Measurements from ENCODE around the gene USP48. TPM values are rescaled to one million over a fixed set of nuclear protein-coding genes. Genes with fewer than 3 reads are reported as not detected.

Gene USP48
- total RNA-seq, 1 donor from 2014 or later: 86.8 TPM

DNA sequence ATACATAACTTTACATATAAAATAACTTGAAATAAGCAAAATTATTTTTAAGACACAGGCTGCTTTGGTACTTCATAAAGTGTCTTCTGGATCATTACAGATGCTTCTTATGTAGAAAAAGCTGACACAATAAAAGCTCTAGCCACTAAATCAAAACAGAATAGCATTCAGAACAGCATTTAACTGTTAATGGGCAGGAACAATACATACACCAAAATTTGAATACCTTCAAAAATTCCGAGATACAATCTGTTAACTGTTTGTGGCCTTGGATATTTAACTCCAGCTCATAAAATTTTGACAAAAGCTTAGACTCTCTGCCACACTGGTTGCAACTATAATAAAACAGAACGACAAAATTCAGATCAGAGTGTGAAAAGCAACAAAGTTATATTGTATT is 31.7 kb downstream of the USP48 start:
- intact Hi-C loops (cut with micrococcal nuclease): no loop called here

DNA sequence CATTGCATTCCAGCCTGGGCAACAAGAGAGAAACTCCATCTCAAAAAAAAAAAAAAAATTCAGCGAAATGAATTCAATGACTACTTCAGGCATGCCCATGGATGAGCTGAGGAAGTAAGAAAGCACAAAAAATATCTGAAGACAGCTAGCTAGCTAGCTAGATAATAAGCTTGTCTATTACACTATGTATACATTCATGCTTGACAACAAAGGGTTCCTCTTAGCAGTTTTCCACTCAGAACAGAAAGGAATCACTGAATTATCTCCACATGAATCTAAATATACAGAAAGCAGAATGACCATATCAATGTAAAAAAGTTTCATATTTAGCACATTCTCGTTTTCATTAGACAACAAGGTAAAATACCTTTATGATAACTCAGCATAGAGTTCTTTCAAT is 32.1 kb downstream of the USP48 start:
- intact Hi-C loops (cut with micrococcal nuclease): no loop called here

DNA sequence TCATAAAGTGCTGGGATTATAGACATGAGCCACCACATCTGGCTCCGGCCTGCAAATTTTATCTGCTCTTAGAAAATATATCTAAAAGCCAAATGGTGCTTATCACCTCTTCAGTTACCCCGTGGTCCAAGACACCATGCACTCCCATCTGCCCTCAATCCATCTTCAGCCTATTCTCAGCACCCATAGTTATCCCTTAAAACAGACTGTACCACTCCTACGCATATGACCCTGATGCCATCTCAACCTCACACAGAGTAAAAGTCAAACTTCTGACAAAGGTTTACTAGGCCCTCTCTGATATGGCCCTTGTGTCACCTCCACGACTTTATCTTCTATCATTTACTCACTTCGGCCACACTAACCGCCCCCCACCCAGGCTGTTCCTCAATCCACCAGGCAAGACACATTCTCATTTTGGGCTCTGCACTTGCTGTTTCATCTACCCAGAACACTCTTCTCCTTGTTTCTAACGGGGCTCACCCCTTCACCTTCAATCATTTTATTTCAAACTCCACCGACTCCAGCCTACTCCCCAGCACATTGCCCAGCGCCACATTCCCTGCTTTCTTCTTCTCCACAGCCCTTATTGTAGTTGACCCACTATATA is 33.0 kb downstream of the USP48 start:
- intact Hi-C loops (cut with micrococcal nuclease): no loop called here

DNA sequence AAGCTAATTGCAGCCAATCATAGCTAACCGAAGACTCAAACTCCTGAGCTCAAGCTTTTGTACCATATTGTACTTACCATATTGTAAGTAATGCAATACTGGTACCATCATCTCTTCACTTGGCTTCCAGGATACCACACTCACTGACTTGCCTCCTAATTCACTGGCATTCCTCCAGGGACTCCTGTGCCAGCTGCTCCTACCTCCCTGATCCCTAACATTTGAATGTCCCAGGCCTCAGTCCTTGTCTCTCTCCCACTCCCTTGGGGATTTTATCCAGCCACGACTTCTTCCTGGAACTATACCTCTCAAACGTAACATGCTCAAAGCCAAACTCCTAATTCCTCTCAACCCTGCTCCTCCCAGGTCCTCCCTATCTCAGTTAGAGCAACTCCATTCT is 33.8 kb downstream of the USP48 start:
- intact Hi-C loops (cut with micrococcal nuclease): no loop called here

DNA sequence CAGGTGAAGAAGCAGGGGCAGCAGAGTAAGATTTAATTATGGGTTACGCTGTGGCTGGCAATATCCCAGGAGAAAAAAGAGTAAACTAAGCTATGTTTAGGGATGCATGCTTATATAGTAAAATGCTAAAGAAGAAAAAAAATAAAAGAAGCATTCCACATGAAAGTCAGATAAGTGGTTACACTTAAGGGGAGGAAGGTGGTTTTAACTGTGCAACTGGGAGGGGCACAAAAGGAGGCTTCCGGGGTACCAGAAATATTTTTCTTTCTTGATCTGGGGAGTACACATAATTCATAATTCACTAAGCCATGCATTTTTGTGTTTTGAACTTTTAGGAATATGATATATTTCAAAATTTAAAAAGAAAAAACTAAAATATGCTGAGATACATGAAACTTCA is 39.5 kb downstream of the USP48 start:
- intact Hi-C loops (cut with micrococcal nuclease): no loop called here

DNA sequence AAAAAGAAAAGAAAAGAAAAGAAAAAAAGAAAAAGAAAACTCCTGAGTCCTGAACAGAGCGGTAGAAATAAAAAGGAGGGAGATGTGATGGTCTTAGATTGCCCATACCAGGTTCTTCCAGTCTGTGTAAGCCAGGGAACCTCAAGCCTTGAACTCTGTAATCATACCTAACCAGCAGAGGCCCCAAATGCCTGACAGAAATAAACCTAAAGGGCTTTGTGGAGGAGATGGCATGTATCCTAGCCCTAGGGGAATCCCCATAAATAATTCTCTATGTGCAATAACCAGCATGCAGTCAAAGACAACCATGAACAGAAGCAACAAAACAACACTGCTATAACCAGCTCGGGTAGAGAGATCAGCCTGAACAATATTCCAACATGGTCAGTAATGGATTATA is 40.4 kb downstream of the USP48 start:
- intact Hi-C loops (cut with micrococcal nuclease): no loop called here

DNA sequence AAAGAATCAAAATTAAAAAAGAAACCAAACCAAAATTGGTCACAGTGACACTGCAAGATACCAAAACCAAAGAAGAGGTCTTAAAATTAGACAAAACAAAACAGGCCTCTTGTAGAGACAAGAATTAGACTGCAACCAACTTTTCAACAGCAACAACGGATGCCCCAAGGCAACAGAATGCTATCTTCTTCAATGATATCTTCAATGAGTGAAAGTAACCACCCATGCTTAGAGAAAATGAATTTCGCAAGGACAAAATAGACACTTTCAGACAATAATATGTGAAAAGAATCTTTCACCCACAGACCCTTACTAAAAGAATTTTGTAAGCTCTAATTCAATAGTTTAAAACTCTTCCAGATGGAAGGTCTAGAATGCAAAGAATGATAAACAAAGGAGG is 41.7 kb downstream of the USP48 start:
- intact Hi-C loops (cut with micrococcal nuclease): no loop called here

DNA sequence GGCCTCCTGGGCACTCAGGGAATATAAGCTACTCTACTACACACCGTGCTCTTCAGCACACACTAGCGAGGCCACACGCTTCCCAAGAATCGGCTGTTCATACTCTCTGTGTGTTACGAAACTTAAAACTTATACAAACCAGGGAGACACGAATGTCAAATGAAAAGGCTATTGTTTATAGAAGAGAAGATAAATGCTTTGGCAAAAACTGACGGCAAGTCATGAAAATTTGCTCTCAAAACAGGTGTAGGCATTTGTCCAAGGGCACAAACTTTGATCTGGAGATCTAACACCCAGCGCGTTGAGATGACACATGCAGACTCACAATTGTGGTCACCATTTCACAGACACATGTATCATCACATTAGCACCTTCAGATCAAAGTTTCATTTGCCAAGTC is 46.1 kb downstream of the USP48 start:
- intact Hi-C loops (cut with micrococcal nuclease): no loop called here

DNA sequence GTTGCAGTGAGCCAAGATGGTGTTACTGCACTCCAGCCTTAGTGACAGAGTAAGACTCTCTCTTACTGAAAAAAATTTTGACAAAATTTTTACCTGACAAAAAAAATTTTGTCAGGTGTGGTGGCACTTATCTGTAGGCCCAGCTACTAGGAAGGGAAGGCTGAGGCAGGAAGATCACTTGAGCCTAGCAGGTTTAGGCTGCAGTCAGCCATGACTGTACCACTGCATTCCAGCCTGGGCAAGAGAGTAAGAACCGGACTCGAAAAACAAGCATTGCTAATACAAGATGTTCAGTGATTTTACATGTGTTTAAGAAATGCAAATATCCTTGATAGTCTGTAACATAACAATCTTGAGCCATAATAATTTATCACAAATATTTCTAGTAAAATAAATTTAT is 46.9 kb downstream of the USP48 start:
- intact Hi-C loops (cut with micrococcal nuclease): no loop called here

DNA sequence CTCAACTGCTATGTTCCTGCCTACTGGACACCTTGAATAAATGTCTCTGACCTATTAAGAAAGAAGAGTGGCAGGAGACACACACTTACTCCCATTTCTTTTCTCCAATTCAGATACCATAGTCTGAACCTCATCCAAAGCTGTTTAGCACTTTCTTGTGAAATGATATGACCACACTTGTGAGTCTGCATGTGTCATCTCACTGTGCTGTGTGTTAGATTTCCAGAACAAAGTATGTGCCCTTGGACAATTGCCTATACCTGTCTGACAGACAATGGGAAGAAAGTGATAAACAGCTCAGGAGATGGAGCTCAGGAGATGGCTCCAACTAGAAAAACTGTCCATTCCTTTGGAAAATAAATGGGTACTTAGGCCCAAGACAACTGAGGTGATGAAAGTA is 48.4 kb downstream of the USP48 start:
- intact Hi-C loops (cut with micrococcal nuclease): no loop called here

DNA sequence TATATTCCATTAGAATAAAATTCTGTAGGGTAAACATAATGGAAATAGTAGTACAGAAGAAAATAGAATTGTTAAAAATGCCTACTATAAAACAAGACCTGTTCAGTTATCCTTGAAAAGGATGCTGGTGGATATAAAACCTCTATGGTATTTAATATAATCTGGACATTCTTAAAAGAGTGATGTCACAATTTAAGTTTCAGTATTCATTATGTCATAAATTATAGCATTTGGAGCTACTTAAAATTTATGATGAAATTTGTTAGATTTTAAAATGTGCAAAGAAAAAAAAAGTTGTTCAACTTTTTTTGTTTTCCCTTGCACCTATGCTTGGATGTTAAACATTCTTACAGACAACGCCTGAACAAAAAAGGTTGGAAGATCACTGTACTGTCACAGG is 50.3 kb downstream of the USP48 start:
- intact Hi-C loops (cut with micrococcal nuclease): no loop called here

DNA sequence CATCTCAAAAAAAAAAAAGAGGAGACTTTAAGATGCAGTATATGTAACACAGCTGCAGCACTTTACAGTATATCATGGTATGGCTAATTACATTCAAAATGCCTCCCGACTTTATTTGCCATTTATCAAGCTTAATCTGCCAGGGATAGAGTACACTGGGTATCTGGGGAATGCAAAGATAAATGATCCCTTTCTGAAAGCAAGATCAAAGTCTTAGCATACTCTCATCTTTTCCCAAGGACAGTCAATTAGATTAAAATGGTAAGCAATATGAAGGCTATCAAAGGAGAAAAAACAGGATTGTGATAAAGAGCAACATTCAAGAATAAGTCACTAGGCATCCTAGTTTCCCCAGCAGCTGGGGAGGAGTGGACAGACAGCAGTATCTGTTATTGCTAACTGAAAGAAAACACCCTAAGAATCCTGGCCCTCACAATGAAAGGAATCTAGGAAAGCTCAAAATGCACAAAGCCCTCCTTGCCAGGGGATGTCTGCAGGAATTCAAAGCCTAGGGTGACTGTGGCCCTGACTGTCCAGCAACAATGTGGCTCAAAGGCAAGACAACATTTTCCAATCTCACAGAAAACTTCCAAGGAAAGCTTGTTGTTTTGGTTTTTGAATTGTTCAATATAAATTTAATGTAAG is 57.1 kb downstream of the USP48 start:
- intact Hi-C loops (cut with micrococcal nuclease): no loop called here

DNA sequence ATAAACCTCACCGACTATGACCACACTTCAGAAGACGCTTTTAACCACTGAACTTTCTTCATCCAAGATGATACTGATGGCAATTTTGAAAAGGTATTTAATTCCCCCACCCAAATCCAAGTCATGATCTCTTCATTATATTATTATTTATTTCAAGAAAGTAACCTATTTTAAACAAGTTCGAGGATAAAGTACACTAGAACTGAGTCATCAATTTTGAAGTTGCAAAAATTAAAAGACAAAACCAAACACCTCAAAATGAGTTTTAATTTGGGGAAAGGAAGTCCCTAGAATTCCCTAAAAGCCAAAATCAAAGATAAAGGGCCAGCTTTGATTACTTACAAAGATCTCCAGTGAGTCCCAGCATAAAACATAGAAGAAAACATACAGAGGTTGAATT is 58.4 kb downstream of the USP48 start:
- intact Hi-C loops (cut with micrococcal nuclease): no loop called here

DNA sequence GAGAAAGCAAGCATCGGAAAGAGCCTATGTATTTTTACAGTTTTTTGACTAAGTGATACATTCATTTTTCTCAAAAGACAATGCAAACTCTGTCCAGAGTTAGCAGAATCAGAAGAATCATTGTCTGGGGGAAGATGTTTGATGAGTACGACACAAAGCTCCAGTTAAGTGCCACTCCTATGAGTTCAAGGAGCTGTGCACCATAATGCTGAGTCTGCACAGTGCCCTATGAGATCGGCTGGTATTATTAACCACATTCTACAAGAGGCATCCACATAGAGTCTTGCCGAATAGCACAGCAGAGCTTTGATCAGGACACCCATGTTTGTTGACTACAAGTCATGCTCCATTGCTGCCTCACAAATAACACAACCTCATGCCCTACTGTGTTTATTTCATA is 58.9 kb downstream of the USP48 start:
- intact Hi-C loops (cut with micrococcal nuclease): no loop called here

DNA sequence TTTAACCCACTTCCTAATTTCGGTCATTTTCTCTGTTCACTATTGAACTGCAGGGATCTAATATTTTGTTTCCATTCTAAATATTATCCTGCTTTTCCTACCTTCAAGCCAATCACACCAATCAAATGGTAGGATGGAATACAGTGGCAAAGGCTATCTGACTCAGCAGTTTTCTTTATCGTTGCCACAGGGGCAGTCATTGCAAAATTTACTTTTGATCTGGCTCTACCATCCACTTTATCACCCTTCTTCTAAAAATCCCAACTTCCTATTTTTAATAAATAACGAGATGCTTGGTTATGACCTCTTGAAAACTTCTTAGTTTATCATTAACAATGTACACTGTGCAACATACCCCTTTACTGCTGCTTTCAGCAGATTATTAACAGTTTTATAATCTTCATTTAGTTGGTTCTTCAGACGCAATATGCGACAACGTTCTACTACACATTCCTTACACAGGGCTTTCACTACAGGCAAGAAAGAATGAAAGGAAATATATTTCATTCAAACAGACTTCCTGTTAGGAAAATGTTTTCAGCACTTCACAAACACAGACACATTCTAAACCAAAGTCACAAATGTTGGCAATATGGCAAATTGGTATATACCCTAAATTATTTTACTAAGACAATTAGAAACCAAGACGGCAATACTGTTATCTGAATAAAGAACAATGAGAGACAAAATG is 61.5 kb downstream of the USP48 start:
- intact Hi-C loops (cut with micrococcal nuclease): no loop called here

DNA sequence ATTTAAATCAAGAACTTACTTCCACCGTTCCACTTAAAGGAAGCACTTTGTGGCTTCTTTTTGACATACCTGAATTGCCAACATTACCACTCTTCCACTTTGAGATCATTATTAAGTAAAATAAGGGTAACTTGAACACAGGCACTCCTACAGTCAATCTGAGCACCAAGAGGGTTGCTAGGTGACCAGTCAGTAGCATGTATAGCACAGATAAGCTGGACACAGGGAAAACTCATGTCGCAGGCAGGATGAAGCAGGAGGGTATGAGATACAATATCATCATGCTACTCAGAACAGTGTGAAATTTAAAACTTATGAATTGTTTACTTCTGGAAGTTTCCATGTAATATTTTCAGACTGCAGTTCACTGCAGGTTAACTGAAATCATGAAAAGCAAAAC is 66.8 kb downstream of the USP48 start:
- intact Hi-C loops (cut with micrococcal nuclease): no loop called here

DNA sequence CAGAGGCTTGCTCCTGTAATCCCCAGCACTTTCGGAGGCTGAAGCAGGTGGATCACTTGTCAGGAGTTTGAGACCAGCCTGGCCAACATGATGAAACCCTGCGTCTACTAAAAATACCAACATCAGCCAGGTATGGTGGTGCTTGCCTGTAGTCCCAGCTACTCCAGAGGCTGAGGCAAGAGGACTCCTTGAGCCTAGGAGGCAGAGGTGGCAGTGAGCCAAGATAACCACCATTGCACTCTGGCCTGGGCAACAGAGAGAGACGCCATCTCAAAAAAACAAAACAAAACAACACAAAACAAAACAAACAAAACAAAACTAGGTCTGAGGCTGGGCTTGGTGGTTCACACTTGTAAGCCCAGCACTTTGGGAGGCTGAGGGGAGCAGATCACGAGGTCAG is 75.1 kb downstream of the USP48 start:
- intact Hi-C loops (cut with micrococcal nuclease): no loop called here

DNA sequence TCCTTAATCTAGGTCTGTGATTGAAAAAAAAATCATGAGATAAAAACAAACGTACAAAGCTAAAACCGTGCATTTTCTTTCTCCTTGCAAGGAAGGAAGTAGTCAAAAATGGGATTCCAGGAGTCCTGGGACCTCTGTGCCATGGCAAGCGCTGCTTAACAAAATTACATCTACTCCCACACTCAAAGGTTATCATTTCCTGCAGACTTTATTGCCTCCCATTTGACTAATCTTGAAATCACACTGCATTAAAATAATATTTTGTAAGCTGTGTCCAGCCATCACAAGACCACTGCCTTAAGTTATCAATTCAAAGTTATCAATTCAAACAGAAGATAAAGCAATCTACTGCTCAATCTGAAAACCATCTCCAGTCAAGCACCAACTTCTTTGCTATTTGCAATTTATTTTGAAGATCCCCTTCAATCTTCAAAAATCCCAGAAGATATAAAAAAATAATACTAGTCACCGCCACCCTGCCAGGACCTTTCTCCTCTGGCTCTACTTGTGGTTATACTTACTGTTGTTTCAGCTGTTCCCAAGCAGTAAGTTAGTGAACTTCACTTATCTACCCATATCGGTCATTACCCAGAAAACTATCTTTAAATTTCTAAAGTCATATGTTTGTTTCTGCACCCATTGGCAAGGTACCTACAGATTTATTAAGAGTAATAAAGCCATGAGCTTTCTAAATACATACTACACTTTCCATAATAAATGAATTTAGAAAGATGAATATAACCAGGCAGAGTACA is 75.7 kb downstream of the USP48 start:
- intact Hi-C loops (cut with micrococcal nuclease): no loop called here

DNA sequence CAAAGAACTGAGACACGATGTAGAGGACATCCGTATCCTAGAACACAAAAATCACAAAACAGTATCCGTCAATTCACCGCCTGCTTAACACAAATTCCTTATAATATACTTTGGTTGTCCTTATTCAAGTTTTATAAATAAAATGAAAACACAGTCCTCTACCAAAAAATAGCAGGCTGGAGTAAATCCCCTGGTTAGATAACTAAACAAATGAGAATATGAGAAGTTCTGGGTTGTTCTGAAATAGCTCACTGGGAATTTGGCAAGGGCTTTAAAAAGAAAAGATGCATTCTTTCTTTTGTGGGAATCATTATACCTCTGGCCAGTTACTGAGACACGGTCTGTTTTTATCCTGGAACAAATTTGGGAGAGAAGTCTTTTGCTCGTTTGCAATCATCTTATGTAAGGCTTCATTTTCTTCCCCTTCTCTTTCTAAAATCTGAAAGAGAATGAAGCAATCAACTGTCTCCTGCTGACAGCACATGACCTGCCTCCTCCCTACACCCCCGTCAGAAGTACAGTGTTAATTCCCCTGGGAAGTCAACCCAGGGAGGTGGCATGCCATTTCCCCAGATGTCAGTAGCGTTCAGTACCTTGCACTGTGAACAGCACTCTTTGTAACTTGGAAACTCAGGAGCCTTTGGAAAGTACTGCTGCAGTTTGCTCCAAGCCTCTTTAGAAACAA is 76.7 kb downstream of the USP48 start:
- intact Hi-C loops (cut with micrococcal nuclease): no loop called here

DNA sequence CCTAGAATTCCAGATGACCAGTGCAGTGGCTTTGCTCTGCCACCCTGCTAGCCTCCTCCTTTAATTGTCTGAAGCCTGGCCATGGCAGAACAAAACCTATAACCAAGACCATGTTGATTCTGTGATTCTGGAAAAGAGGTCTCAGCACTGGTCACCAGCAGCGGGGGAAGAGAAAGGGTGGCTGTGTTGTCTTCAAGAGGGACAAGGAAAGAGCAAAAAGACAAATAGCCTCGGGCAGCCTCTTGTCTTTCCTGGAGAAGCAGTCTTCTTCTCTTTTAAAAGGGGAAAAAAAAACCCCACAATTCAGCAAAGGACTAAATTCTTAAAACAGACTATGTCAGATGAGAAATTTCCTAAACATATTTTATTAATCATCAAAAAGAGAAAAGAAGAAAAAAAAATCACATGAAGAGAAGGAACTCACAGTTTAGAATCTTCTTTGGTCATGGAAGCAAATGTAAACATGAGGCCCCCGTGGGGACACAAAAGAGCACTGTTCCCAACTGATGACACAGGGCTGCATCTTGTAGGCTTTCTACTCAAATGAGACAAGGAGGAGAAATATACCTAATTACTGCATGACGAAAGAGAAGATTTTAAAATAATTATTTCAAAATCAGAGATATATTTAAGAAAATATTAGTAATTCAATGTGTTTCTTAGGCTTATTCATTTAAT is 77.5 kb downstream of the USP48 start:
- intact Hi-C loops (cut with micrococcal nuclease): no loop called here

DNA sequence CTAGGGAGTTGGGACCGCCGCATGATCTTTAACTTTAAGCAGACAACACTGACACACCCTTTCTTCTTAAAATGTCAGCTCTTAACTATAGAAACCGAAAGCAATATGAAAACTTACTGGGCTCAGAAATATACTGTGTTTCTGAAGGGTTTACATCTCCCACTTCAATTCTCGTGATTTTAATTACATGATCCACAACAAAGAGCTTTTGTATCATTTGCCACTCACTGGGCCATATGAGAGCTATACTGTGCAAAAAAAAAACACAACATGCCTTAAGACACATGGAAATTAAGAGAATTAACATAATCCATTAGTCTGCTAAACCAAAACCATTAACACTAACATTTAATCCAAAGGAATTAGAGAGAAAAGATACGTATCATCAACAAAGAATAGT is 78.8 kb downstream of the USP48 start:
- intact Hi-C loops (cut with micrococcal nuclease): loop anchor here (5.0 kb wide), 1 partner anchor 258 kb away; no protein-coding TSS in a partner anchor

All from T-helper 2 cell treated with Interferon-gamma antibody and Interleukin-4, amounts not matched to agents 100 ng/mL and 5 ng/mL, for 36 hours (primary cell).